Sigmoid colon (tissue), 7 donors: ENCODE measurements around the gene ZNF48. TPM values are rescaled to one million over a fixed set of nuclear protein-coding genes. Genes with fewer than 3 reads are reported as not detected.

Experiments used
- DNase-seq: peaks from one replicate; pipeline ENCODE4 v3.0.0-alpha.2; 2019
- H3K27ac ChIP-seq, 4 donors: fragments of 200-600 bp; sonication (generic); one replicate each; pipeline ENCODE4 v1.5.1; 2016 to 2019; ENCODE audit warnings: mild to moderate bottlenecking in 1 of 4
- H3K27me3 ChIP-seq, 3 donors: fragments of 200-600 bp; sonication (generic); one replicate each; pipeline ENCODE4 v1.5.1; 2019; ENCODE audit warnings: mild to moderate bottlenecking in 1 of 3
- H3K36me3 ChIP-seq, 4 donors: fragments of 200-600 bp; sonication (generic); one replicate each; pipeline ENCODE4 v1.5.1; 2016 to 2019
- H3K4me1 ChIP-seq, 4 donors: fragments of 200-600 bp; sonication (generic); one replicate each; pipeline ENCODE4 v1.5.1; 2017 to 2019
- H3K4me3 ChIP-seq, 4 donors: fragments of 200-600 bp; sonication (generic); one replicate each; pipeline ENCODE4 v1.5.1; 2017 to 2019; ENCODE audit warnings: mild to moderate bottlenecking in 2 of 4, moderate library complexity in 1 of 4
- H3K9me3 ChIP-seq, 4 donors: fragments of 200-600 bp in 3 of 4; sonication (generic) in 3 of 4; one replicate each; pipeline versions ENCODE4 v1.5.1 to v1.6.1; 2013 to 2019
- CTCF ChIP-seq, 4 experiments: fragments of 450-650 bp in 3 of 4; fragments of 200-600 bp in 1 of 4; IDR thresholded peaks; one replicate each; pipeline ENCODE4 v1.5.1; 2016 to 2019; ENCODE audit warnings: antibody characterized with exemption in 4 of 4, mild to moderate bottlenecking in 3 of 4, moderate library complexity in 2 of 4
- EP300 ChIP-seq, 4 donors: sonication (generic); formaldehyde crosslinking; IDR thresholded peaks; one replicate each; pipeline ENCODE4 v1.6.1; 2017; ENCODE audit warnings: antibody characterized with exemption in 4 of 4
- POLR2A ChIP-seq, 2 donors: fragments of 450-650 bp; IDR thresholded peaks; one replicate each; pipeline ENCODE4 v1.6.1; 2016; ENCODE audit warnings: antibody characterized with exemption in 2 of 2, mild to moderate bottlenecking in 2 of 2, moderate library complexity in 2 of 2
- POLR2AphosphoS5 ChIP-seq, 4 donors: sonication (generic); formaldehyde crosslinking; IDR thresholded peaks; one replicate each; pipeline ENCODE4 v1.6.1; 2017; ENCODE audit warnings: antibody characterized with exemption in 4 of 4
- WGBS, 2 donors: extraction: QIAGEN DNeasy Blood & Tissue Kit; methylation state at CpG; one replicate each; pipeline ENCODE4 v1.1.7; 2013; 5-methylcytosine and 5-hydroxymethylcytosine counted together
- intact Hi-C: fragments of 100-400 bp; cut with DNase I; formaldehyde crosslinking; loops from one replicate; pipeline ENCODE4 v1.15.1; 2023
- polyA plus RNA-seq, 3 donors: library from polyadenylated mRNA; stranded (reverse); fragments of 200-250 nt; gene quantifications; one replicate each; pipeline ENCODE4 v1.2.3, GENCODE V29; 2013
- total RNA-seq, 4 donors: library from RNA; depleted of rRNA; stranded (reverse); fragments of >200 nt; gene quantifications; one replicate each; pipeline ENCODE4 v1.1.0, GENCODE V29; 2016
- donor health status: healthy with polysubstance abuse.
- donor health status: Bipolar disorder and iron deficiency.
- donor health status: healthy.

ZNF48 gene
- total and polyA plus RNA-seq, 7 donors: 2.4 to 12.8 (median 8.1) TPM

DNA sequence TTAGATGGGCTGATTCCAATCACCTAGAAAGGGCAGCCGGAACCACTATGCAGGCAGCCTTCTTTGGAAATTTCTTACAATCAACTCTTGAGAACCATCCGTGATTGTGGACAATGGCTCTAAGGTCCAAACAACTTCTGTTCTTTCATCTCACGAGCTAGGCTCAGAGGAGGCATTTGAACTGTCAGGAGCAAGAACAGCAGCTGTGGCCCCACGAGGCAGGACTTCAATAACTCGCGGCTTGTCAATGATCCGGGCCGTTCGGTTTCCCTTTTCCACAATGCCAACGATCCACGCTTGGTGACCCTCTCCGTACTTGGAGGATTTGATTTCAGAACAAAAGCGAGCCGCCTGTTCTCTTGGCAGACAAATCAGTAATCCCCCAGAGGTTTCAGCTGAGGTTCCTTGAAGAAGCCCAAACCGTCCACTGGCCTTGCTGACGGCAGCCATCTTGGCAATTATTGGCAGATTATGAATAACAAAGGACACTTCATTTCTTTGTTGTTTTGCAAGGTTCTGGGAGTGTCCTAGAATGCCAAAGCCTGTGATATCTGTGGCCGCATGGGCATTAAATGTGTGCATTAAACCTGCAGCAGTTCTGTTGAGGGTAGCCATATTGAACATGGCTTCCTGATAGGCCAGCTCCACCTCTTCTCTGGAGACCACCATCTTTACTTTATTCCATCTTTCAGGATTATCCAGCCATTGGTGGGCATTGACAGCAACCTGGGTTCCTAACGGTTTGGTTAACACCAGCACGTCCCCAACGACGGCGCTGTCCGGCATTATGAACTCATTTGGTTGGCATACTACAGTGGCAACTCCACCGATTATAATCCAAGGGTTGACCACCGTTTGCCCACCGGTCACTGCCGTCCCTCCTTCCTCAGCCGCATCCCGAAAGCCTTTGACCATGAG lies 49.3 kb downstream of the ZNF48 start:
- DNase-seq: no peak
- intact Hi-C loops: loop anchor here (5.0 kb wide), 1 partner anchor 83 kb away; the partner anchor contains the start of gene ZNF768
- no peaks in the 10 kb centered on the region for H3K9me3 ChIP-seq
- 82 to 94% methylated on average over 29 of the region's 29 CpGs for WGBS, 2 donors
- H3K4me1 ChIP-seq: peaks cover 0 to 22% (median 14%) of the 10 kb centered on the region in 4 donors
- no peaks in the 10 kb centered on the region for H3K27me3 ChIP-seq
- peak overlapping the region; percentile 90 to 99 (median 96) for H3K27ac ChIP-seq
- peak overlapping the region; percentile 69 to 99 (median 80) for H3K4me3 ChIP-seq
- TF ChIP-seq POLR2AphosphoS5 (IDR thresholded peaks at IDR 0.05): no peak
- TF ChIP-seq CTCF (IDR thresholded peaks at IDR 0.05): no peak
- no peak for TF ChIP-seq EP300 (IDR thresholded peaks at IDR 0.05)
- TF ChIP-seq POLR2A (IDR thresholded peaks at IDR 0.05): no peak
- H3K36me3 ChIP-seq: peaks cover 0 to 19% (median 0%) of the 10 kb centered on the region in 4 donors

DNA sequence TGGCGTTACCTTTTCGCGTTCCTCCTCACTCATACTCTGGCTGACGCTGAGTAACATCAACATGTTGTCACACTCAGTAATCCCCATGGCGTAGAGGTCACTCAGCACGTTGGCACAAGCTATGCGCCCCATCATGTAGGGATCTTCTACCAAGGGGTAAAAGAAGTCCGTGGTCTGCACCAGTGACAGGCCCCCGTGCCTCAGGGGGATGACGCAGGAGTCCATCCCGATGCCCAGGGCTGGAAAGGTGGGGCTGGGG lies 49.9 kb downstream of the ZNF48 start:
- no peaks in the 10 kb centered on the region for H3K9me3 ChIP-seq
- no peaks in the 10 kb centered on the region for H3K27me3 ChIP-seq
- no peak for DNase-seq
- 11 to 34% methylated on average over 11 of the region's 11 CpGs for WGBS, 2 donors
- TF ChIP-seq EP300 (IDR thresholded peaks at IDR 0.05) (no peak), POLR2A (IDR thresholded peaks at IDR 0.05) (no peak), CTCF (IDR thresholded peaks at IDR 0.05) (no peak), POLR2AphosphoS5 (IDR thresholded peaks at IDR 0.05) (no peak)
- H3K4me1 ChIP-seq: peaks cover 0 to 22% (median 14%) of the 10 kb centered on the region in 4 donors
- H3K36me3 ChIP-seq: peaks cover 0 to 19% (median 0%) of the 10 kb centered on the region in 4 donors
- H3K27ac ChIP-seq: peak overlapping the region; percentile 90 to 99 (median 96)
- intact Hi-C loops: loop anchor here (5.0 kb wide), 1 partner anchor 82 kb away; the partner anchor contains the start of gene ZNF768
- peak overlapping the region; percentile 69 to 99 (median 80) for H3K4me3 ChIP-seq

- peak; percentile 99 for DNase-seq
- 0 to 1% methylated on average over 59 of the region's 59 CpGs for WGBS, 2 donors
- Histone ChIP-seq H3K9me3 (no peaks in the 10 kb centered on the region), H3K27me3 (no peaks in the 10 kb centered on the region), H3K27ac (peak within 1 kb of the TSS; percentile 90 to 99 (median 96)), H3K36me3 (peaks cover 0 to 19% (median 0%) of the 10 kb centered on the region in 4 donors), H3K4me3 (peak within 1 kb of the TSS; percentile 69 to 99 (median 80)), H3K4me1 (peaks cover 0 to 22% (median 14%) of the 10 kb centered on the region in 4 donors)
- intact Hi-C loops: loop anchor here (5.0 kb wide), 1 partner anchor 82 kb away; the partner anchor contains the start of gene ZNF768
- TF ChIP-seq CTCF (IDR thresholded peaks at IDR 0.05) (peak in 3 of 4 experiments; percentile 30 to 39 (median 37)), POLR2AphosphoS5 (IDR thresholded peaks at IDR 0.05) (peak; percentile 82 to 94 (median 87)), POLR2A (IDR thresholded peaks at IDR 0.05) (peak; percentile 65 to 84), EP300 (IDR thresholded peaks at IDR 0.05) (no peak)
Measured at GRCh38 chr16:30445408-30446202, 50.4 kb downstream of the ZNF48 start, which contains the start of gene SEPHS2. Gene SEPHS2 (minus strand): TSS chr16:30445874. CDS start chr16:30445727, 147 bp downstream.

DNA sequence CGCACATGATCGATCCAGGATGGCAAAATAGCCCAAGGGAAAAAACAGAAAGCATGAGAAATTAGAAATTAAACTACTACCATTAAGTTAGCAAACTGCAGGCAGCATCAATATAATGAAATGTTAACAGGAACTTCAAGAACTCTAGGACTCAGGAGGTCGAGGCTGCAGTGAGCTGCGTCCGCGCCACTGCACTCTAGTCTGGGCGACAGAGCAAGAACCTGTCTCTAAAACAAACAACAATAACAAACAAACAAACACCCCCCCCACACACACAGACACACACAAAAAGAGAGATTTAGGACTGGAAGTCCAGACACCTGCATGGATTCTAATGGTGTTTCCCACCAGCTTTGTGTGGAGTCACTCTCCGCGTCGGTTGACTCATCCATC lies 51.0 kb downstream of the ZNF48 start:
- WGBS, 2 donors: 63 to 77% methylated on average over 10 of the region's 10 CpGs
- Histone ChIP-seq H3K36me3 (peaks cover 0 to 19% (median 0%) of the 10 kb centered on the region in 4 donors), H3K4me1 (peaks cover 0 to 22% (median 14%) of the 10 kb centered on the region in 4 donors), H3K27ac (peak overlapping the region; percentile 90 to 99 (median 96)), H3K27me3 (no peaks in the 10 kb centered on the region), H3K9me3 (no peaks in the 10 kb centered on the region), H3K4me3 (peak overlapping the region; percentile 69 to 99 (median 80))
- no peak for DNase-seq
- intact Hi-C loops: loop anchor here (5.0 kb wide), 1 partner anchor 81 kb away; the partner anchor contains the start of gene ZNF768
- no peak for TF ChIP-seq POLR2A (IDR thresholded peaks at IDR 0.05)
- TF ChIP-seq EP300 (IDR thresholded peaks at IDR 0.05): no peak
- TF ChIP-seq CTCF (IDR thresholded peaks at IDR 0.05): no peak
- TF ChIP-seq POLR2AphosphoS5 (IDR thresholded peaks at IDR 0.05): no peak
